8988T (cell line): Measurements from ENCODE around the gene ARSA.

ENCODE experiments used
- DNase-seq: peaks from one replicate; pipeline ENCODE4 v3.0.0; 2011

ARSA gene

GRCh38 chr22:50602338-50602700 is 25.6 kb downstream of the ARSA start:
- DNase-seq: no peak

GRCh38 chr22:50601669-50602337 is 26.1 kb downstream of the ARSA start:
- no peak for DNase-seq

GRCh38 chr22:50600967-50601668 is 26.8 kb downstream of the ARSA start:
- no peak for DNase-seq

- DNase-seq: peak; percentile 79
These were observed 27.4 kb downstream of the ARSA start, which contains the start of gene MAPK8IP2 for GRCh38 chr22:50600538-50600937. MAPK8IP2 (plus strand) TSS chr22:50600793; CDS start chr22:50600819, 26 bp downstream.

- peak; percentile 96 for DNase-seq
These were observed 28.0 kb downstream of the ARSA start for GRCh38 chr22:50599816-50600455.

GRCh38 chr22:50597097-50597496 is 30.9 kb downstream of the ARSA start:
- DNase-seq: no peak

- DNase-seq: no peak
These were observed 32.8 kb downstream of the ARSA start for GRCh38 chr22:50595189-50595588.

GRCh38 chr22:50587407-50587806 is 40.5 kb downstream of the ARSA start:
- DNase-seq: no peak

GRCh38 chr22:50586416-50586815 is 41.5 kb downstream of the ARSA start:
- DNase-seq: no peak

GRCh38 chr22:50585781-50586180 is 42.2 kb downstream of the ARSA start:
- no peak for DNase-seq

GRCh38 chr22:50585238-50585637 is 42.7 kb downstream of the ARSA start:
- DNase-seq: no peak

GRCh38 chr22:50584106-50585096 is 43.6 kb downstream of the ARSA start:
- DNase-seq: no peak

GRCh38 chr22:50583294-50583861 is 44.6 kb downstream of the ARSA start:
- no peak for DNase-seq

GRCh38 chr22:50582493-50583293 is 45.3 kb downstream of the ARSA start, which contains the start of gene CHKB:
CHKB (minus strand) TSS chr22:50582849; CDS start chr22:50582781, 68 bp downstream.
- DNase-seq: peak; percentile 95

- no peak for DNase-seq
These were observed 45.9 kb downstream of the ARSA start for GRCh38 chr22:50581950-50582492.

GRCh38 chr22:50581031-50581949 is 46.7 kb downstream of the ARSA start:
- DNase-seq: no peak

GRCh38 chr22:50579752-50580151 is 48.2 kb downstream of the ARSA start:
- DNase-seq: no peak

- no peak for DNase-seq
These were observed 49.1 kb downstream of the ARSA start for GRCh38 chr22:50578776-50579310.

- DNase-seq: no peak
These were observed 49.8 kb downstream of the ARSA start, which contains the start of gene CPT1B for GRCh38 chr22:50577987-50578775. CPT1B (minus strand) TSS chr22:50578427; CDS start chr22:50577915, 512 bp downstream.
